LNCAP (cell line): Measurements from ENCODE around the gene LSM14A.

ENCODE experiments used
- CTCF ChIP-seq: fragments of 450-650 bp; IDR thresholded peaks from 2 replicates; pipeline ENCODE4 v1.5.1; 2017; ENCODE audit warnings: mild to moderate bottlenecking

The LSM14A gene

DNA sequence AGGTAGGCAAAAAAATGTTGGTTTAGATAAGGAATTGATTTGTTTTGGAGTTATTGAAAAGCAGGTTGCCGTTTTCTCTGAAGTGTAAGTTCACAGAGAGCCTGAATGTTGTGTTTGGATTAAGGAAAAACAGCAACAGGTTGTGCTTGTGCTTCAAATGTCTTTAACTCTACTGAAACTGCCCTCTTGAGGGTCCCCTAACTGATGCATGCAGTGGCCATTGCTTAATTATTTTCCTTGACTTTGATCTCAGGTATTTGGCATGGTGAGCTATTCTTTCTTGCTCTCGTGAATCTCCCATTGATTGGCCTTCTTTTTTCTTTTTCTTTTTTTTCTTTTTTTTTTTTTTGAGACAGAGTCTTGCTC is 85.2 kb downstream of the LSM14A start:
- TF ChIP-seq CTCF = no peak

DNA sequence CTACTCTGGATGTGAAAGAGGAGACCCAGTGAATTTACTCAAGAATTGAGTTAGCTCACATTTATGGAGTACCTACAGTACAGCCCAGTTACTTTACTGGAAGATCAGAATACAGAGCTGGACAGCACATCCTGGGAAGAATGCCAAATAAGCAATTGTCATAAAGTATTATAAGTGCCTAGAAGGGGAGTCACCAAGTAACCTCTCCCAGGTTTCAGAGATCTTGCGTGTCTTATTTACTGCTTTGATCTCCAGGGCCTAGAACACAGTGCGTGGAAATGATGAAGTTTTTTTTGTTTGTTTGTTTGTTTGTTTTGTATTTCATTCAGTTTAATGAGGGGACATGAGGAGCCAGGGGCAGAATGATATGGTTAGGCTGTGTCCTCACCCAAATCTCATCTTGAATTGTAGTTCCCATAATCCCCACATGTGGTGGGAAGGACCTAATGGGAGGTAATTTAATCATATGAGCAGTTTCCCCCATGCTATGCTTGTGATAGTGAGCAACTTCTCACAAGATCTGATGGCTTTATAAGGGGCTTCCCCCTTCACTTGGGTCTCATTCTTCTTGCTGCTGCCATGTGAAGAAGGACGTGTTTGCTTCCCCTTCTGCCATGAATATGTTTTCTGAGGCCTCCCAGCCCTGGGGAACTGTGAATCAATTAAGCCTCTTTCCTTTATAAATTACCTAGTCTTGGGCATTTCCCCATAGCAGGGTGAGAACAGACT is 87.2 kb downstream of the LSM14A start:
- TF ChIP-seq CTCF = no peak

GRCh38 chr19:34260771-34261173 is 88.5 kb downstream of the LSM14A start:
- no peak for TF ChIP-seq CTCF

GRCh38 chr19:34261334-34262109 is 89.2 kb downstream of the LSM14A start:
- no peak for TF ChIP-seq CTCF

GRCh38 chr19:34263745-34264237 is 91.5 kb downstream of the LSM14A start:
- no peak for TF ChIP-seq CTCF

GRCh38 chr19:34265221-34265650 is 92.9 kb downstream of the LSM14A start:
- TF ChIP-seq CTCF = no peak

GRCh38 chr19:34269081-34269480 is 96.8 kb downstream of the LSM14A start:
- TF ChIP-seq CTCF = no peak
